Activated naive CD8-positive, alpha-beta T cell treated with anti-CD3 and anti-CD28 coated beads, Interleukin-2, amount 50 U/mL, for 24 hours (primary cell): ENCODE measurements around the gene COMMD8.
"Not testable (repeated sequence)": the region's sequence is repeated elsewhere in the genome, so short reads cannot be mapped to it uniquely, and the experiment has no call there.

Source experiments
- ATAC-seq: fragments of 150-1000 bp; cut with Tn5 transposase; one replicate; pipeline ENCODE4 v1.10.0; 2021
- DNase-seq: peaks from one replicate; pipeline ENCODE4 v3.0.0; 2021
- H3K27ac Mint-ChIP-seq: one replicate; pipeline ENCODE4 v1.8.0; 2021; ENCODE audit warnings: mild to moderate bottlenecking, mixed read lengths
- H3K27me3 Mint-ChIP-seq: one replicate; pipeline ENCODE4 v1.8.0; 2021; ENCODE audit warnings: mixed read lengths
- H3K36me3 Mint-ChIP-seq: one replicate; pipeline ENCODE4 v1.8.0; 2021; ENCODE audit warnings: low read depth, mixed read lengths
- H3K4me1 Mint-ChIP-seq: one replicate; pipeline ENCODE4 v1.8.0; 2021; ENCODE audit warnings: mixed read lengths
- H3K4me3 Mint-ChIP-seq: one replicate; pipeline ENCODE4 v1.8.0; 2021; ENCODE audit warnings: mild to moderate bottlenecking, moderate library complexity, mixed read lengths
- H3K9me3 Mint-ChIP-seq: one replicate; pipeline ENCODE4 v1.8.0; 2021; ENCODE audit warnings: mixed read lengths

The COMMD8 gene

DNA sequence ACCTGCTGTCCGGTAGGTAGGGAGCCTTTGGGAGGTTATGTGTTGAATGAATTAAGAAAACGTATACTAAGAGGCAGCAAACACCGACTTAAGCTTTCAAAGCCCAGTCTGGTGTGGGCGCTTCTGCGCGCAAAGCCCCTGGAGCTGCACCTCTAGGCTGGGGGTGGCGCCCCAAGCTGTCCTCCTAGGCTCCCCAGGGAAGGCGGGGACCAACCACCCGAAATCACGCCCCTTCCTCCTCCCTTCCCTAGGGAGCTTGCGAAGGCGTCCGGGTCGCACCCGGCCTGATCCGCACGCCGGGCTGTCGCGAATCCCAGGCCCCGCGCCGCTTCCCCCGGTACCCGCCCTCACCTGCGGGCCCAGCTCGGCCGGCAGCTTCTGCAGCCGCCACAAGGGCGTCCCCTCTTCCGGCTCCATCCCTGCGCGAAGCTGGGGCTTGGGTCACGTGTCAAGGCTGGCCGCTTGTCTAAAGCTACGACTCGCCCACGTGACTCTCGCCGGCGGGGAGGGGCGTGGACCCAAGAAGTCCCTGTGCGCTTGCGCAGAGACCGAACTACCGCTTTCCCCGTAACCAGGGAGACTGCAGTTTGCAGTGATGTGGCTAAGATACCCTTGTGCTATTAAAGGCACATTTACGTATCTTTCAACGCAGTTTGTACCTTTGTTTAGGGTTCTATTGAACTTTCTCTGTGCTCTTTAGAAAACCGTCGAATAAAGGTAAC lies at the start of gene COMMD8:
TSS of gene COMMD8 (minus strand) at position 468 of the 722 bp plus-strand sequence. CDS start at position 417, 51 bp downstream.
- H3K4me1 Mint-ChIP-seq: peaks cover 29% of the 10 kb centered on the region

DNA sequence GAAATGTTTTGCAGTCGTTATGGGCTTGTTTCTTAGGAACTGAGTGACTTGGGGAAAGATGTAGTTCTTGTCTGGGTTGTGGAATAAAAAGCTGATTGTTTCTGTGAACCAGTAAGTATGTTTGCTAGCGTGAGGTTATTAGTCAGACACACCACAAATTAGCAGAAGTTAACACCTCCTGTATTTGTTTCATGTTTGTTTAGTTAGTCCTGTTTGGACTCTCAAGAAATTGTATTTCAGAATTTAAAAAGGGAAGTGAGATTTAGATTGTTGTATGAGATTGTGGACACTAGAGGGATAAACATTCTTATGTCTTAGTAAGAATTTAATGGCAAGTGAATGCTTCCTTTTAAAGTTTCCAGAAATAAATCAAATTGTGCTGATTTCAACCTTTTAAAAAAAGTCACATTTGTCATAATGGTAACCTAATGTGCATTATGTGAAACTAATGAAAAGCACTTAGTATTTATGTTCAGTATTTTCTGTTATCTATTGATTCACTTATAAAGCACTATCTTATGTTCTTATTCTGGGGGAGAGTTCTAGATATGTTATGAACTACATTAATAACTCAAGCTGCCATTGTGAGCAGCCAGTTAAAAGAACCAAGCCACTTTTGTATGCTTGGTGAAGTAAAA lies 47.1 kb upstream of the COMMD8 start:
- peaks cover 14% of the 10 kb centered on the region for H3K4me1 Mint-ChIP-seq
- no peak overlapping the region for H3K27ac Mint-ChIP-seq
- H3K36me3 Mint-ChIP-seq: peaks cover 9% of the 10 kb centered on the region
- DNase-seq: no peak
- ATAC-seq: no peak
- no peaks in the 10 kb centered on the region for H3K27me3 Mint-ChIP-seq
- no peak overlapping the region for H3K4me3 Mint-ChIP-seq
- no peaks in the 10 kb centered on the region for H3K9me3 Mint-ChIP-seq

More for the DNA sequence above, at the start of gene COMMD8:
- H3K36me3 Mint-ChIP-seq: peaks cover 11% of the 10 kb centered on the region
- H3K27ac Mint-ChIP-seq: peak within 1 kb of the TSS; percentile 79
- H3K4me3 Mint-ChIP-seq: peak within 1 kb of the TSS; percentile 87
- no peaks in the 10 kb centered on the region for H3K9me3 Mint-ChIP-seq
- ATAC-seq (peak; percentile 93), DNase-seq (peak; percentile 96)
- H3K27me3 Mint-ChIP-seq: no peaks in the 10 kb centered on the region

DNA sequence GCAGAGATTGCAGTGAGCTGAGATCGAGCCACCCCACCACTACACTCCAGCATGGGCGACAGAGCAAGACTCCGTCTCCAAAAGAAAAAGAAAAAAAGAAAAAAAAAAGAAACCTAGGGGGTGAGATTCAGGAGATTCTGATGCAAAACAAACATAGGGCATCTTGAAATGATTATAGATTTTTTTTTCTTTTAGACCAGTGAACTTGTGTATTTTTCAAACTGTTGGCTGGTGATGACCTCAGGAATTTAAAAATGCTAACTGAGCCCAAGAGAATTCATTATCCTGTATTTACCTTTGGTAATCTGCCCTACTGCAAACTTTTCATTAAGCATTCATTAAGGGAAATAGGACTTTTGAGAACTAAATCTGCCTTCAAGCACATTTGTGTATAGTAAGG lies 42.2 kb upstream of the COMMD8 start:
- H3K4me1 Mint-ChIP-seq: peaks cover 6% of the 10 kb centered on the region
- no peak overlapping the region for H3K4me3 Mint-ChIP-seq
- no peak overlapping the region for H3K27ac Mint-ChIP-seq
- H3K27me3 Mint-ChIP-seq: no peaks in the 10 kb centered on the region
- no peaks in the 10 kb centered on the region for H3K9me3 Mint-ChIP-seq
- H3K36me3 Mint-ChIP-seq: no peaks in the 10 kb centered on the region
- ATAC-seq (no peak), DNase-seq (no peak)

DNA sequence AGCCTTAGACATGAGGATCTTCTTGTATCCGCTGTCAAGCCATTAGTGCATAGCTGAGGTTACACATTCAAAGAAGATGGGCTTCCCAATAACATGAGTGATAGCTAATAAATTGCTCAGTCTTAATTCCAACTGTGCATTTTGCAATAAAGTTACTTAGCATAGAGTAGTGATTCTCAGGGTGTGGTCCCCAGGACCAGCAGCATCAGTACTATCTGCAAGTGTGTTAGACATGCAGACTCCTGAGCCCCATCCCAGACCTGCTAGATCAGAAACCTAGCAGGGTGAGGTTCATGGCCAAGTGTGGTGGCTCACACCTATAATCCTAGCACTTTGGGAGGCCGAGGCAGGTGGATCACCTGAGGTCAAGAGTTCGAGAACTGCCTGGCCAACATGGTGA lies 41.6 kb upstream of the COMMD8 start:
- Mint-ChIP-seq H3K4me1 (peaks cover 2% of the 10 kb centered on the region), H3K27ac (no peak overlapping the region), H3K4me3 (no peak overlapping the region), H3K36me3 (no peaks in the 10 kb centered on the region), H3K27me3 (no peaks in the 10 kb centered on the region), H3K9me3 (no peaks in the 10 kb centered on the region)
- ATAC-seq (no peak), DNase-seq (no peak)

DNA sequence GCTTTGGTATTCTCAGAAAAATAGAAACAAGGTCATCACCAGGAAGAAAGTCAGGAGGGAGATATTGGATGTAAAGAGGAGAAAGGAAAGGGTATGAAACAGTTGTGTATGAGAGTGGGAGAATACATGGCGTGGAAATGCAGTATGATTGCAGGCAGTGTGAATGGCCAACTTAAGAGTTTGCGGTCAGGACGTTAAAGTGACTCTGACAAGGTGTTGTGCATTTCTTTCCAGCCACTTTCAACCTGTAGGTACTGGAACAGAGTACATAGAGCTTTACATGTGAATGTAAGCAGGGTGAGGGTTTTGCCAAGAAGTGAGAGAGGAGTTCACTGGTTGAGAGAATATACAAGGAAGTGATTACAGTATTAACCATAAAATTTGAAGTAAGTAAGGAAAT lies 37.3 kb upstream of the COMMD8 start:
- Mint-ChIP-seq H3K36me3 (no peaks in the 10 kb centered on the region), H3K4me3 (no peak overlapping the region), H3K9me3 (no peaks in the 10 kb centered on the region), H3K27me3 (no peaks in the 10 kb centered on the region), H3K4me1 (peaks cover 9% of the 10 kb centered on the region), H3K27ac (no peak overlapping the region)
- no peak for ATAC-seq
- DNase-seq: no peak

DNA sequence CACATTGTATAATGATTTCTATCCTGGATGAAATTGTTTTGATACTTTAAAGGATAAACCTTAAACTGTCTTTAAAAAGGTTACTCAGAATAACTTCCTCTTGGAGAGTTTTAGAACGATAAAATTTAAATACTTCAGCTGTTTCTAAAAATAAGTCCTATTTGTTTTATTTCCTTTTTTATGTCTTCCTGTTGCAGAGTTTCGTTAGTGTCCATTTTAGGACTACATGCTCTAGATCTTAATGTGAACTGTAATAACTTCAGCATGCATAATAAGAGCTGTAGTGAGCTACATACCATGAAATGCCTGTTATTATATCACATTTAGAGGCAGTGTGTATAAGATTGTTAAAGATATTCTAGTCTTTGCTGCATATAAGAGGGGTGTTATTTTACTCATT lies 36.2 kb upstream of the COMMD8 start:
- ATAC-seq: no peak
- H3K36me3 Mint-ChIP-seq: no peaks in the 10 kb centered on the region
- no peak for DNase-seq
- H3K9me3 Mint-ChIP-seq: no peaks in the 10 kb centered on the region
- no peak overlapping the region for H3K4me3 Mint-ChIP-seq
- no peak overlapping the region for H3K27ac Mint-ChIP-seq
- peaks cover 9% of the 10 kb centered on the region for H3K4me1 Mint-ChIP-seq
- no peaks in the 10 kb centered on the region for H3K27me3 Mint-ChIP-seq

DNA sequence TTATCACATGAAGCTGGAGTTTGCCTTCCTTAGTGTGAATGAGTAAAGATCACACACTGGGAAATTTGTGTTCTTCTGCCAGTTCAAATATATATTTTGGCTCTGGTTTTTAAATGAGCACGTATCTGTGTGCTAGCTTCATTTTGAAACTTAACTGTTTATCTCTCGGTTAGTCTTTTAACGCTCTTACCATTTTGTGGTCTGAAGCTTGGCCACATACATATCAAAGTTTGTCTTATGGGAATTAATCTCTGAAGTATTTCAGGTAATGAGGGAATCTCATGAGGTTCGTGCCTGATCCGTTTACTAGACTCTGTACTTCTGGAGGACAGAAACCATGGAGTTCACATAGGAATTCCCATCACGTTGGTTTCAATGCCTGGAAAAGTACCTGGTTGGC lies 35.4 kb upstream of the COMMD8 start:
- no peaks in the 10 kb centered on the region for H3K27me3 Mint-ChIP-seq
- H3K27ac Mint-ChIP-seq: peak overlapping the region; percentile 70
- no peaks in the 10 kb centered on the region for H3K9me3 Mint-ChIP-seq
- DNase-seq: no peak
- ATAC-seq: no peak
- peaks cover 12% of the 10 kb centered on the region for H3K4me1 Mint-ChIP-seq
- no peaks in the 10 kb centered on the region for H3K36me3 Mint-ChIP-seq
- H3K4me3 Mint-ChIP-seq: no peak overlapping the region

DNA sequence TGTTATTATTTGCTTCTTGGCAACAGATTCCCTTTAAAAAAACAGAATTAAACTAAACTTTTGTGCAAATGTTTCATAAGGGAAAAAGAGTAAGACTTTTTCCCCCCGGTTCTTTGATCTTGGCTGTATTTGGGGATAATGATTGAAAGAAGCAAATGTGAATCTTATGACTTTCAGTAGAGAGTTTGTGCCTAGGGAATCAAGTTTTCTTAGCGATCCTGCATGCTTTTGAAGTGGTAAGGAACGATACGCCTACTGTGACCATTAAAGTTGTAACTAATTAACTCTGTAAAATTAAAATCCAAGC lies 30.6 kb upstream of the COMMD8 start:
- peaks cover 34% of the 10 kb centered on the region for H3K4me1 Mint-ChIP-seq
- no peak for ATAC-seq
- no peak overlapping the region for H3K4me3 Mint-ChIP-seq
- no peaks in the 10 kb centered on the region for H3K9me3 Mint-ChIP-seq
- DNase-seq: no peak
- no peaks in the 10 kb centered on the region for H3K36me3 Mint-ChIP-seq
- H3K27ac Mint-ChIP-seq: no peak overlapping the region
- no peaks in the 10 kb centered on the region for H3K27me3 Mint-ChIP-seq

DNA sequence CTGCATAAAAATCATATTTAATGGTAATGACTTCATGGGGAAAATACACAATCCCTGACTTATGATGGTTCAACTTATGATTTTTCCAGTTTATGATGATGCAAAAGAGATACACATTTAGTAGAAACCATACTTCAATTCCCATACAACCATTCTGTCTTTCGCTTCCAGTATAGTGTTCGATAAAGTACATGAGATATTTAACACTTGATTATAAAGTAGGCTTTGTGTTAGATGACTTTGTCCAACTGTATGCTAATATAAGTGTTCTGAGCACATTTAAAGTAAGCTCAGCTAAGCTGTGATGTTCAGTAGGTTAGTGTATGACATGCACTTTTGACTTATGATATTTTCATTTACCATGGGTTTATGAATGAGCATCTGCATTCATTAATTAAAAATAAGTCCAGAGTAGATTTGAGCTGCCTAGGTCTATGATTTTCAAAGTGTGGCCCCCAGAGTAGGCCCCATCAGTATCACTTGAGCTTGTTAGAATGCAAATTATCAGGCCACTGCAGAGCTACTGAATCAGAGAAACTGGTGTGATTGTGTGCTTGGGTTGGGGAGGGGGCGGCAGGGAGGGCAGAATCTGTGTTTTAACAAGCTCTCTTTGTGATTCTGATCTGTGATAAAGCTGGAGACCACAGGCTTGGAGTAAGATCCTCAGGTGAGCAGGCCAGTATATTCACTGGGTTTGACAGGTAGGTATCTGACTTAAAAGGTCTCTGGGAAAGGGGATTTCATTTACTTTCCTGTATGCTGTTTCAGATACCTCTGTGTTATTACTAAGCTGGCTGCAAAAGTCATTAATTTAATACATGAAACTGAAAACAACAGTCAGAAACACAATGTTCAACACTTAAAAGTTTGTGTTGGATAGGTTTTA lies 30.0 kb upstream of the COMMD8 start:
- ATAC-seq: no peak
- no peaks in the 10 kb centered on the region for H3K36me3 Mint-ChIP-seq
- peaks cover 33% of the 10 kb centered on the region for H3K4me1 Mint-ChIP-seq
- no peak overlapping the region for H3K4me3 Mint-ChIP-seq
- no peak for DNase-seq
- H3K27me3 Mint-ChIP-seq: no peaks in the 10 kb centered on the region
- no peak overlapping the region for H3K27ac Mint-ChIP-seq
- no peaks in the 10 kb centered on the region for H3K9me3 Mint-ChIP-seq

DNA sequence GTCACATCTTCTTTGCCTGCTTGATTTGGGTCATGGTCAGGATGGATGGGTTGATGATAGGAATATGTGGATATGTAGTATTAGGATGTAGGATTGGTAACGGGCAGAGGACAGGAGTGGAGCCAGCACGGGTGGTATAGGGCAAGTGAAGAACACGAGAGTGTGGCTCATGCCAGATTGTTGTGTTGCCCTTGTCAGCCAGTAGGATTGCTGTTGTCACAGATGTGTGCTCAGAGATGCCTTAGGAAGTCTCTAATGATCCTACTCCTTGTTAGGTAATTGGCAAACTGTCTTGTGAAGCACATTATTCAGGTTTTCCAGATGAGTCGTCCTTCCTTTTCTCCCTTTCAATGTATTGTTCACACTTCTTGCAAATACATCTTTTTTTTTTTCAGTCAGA lies 27.0 kb upstream of the COMMD8 start:
- H3K4me3 Mint-ChIP-seq: no peak overlapping the region
- H3K27ac Mint-ChIP-seq: no peak overlapping the region
- H3K4me1 Mint-ChIP-seq: peaks cover 35% of the 10 kb centered on the region
- no peak for DNase-seq
- no peaks in the 10 kb centered on the region for H3K9me3 Mint-ChIP-seq
- ATAC-seq: peak; percentile 97
- H3K36me3 Mint-ChIP-seq: no peaks in the 10 kb centered on the region
- no peaks in the 10 kb centered on the region for H3K27me3 Mint-ChIP-seq

DNA sequence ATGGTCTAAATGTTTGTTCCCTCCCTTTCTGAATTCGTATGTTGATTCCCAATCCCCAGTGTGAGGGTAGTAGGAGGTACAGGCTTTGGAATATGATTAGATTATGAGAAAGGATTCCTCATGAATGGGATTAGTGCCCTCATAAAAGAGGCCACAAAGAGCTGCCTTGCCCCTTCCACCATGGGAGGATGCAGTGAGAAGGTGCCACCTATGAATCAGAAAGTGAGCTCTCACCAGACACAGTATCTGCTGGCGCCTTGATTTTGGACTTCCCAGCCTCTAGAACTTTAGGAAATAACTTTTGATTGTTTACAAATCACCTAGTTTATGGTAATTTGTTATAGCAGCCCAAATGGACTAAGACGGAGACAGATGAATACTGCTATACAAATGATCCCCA lies 25.2 kb upstream of the COMMD8 start:
- ATAC-seq (no peak), DNase-seq (no peak)
- H3K9me3 Mint-ChIP-seq: no peaks in the 10 kb centered on the region
- no peak overlapping the region for H3K4me3 Mint-ChIP-seq
- H3K36me3 Mint-ChIP-seq: no peaks in the 10 kb centered on the region
- peaks cover 44% of the 10 kb centered on the region for H3K4me1 Mint-ChIP-seq
- no peak overlapping the region for H3K27ac Mint-ChIP-seq
- no peaks in the 10 kb centered on the region for H3K27me3 Mint-ChIP-seq

DNA sequence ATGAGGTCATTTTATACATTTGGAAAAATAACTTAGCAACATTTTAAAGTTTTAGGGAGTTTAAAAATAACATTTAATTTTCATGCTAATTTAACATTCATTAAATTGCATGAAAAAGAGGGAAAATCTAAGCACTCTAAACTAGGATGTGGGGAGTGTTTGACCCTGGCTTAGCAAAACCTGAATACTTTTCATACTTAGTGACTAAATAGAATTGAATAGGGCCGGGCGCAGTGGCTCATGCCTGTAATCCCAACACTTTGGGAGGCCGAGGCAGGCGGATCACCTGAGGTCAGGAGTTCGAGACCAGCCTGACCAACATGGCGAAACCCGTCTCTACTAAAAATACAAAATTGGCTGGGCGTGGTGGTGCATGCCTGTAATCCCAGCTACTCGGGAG lies 23.2 kb upstream of the COMMD8 start:
- H3K4me1 Mint-ChIP-seq: peaks cover 43% of the 10 kb centered on the region
- H3K9me3 Mint-ChIP-seq, H3K27me3 Mint-ChIP-seq, ATAC-seq, H3K36me3 Mint-ChIP-seq, H3K4me3 Mint-ChIP-seq, H3K27ac Mint-ChIP-seq, DNase-seq: not testable (repeated sequence)

DNA sequence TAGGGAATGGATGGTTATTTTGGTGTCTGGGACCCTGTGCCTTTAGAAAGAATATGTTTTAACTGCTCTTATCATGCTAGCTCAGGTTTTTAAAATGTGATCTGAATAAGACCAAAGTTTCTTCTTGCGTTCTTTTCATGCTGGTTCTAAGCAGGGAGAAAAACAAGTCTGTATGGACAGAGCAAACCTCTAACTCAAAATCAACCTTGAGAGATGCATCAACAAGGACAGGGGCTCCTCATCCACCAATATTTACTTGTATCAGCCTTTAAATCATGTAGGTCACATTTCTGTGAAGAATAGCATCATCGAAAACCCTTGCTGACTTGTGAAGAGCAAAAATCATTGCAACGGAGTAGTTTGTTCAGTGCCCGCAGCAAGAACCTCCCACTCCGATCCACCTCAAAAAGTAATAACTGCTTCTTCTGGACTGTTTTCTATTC lies 22.8 kb upstream of the COMMD8 start:
- H3K4me3 Mint-ChIP-seq: peak overlapping the region; percentile 84
- DNase-seq: no peak

DNA sequence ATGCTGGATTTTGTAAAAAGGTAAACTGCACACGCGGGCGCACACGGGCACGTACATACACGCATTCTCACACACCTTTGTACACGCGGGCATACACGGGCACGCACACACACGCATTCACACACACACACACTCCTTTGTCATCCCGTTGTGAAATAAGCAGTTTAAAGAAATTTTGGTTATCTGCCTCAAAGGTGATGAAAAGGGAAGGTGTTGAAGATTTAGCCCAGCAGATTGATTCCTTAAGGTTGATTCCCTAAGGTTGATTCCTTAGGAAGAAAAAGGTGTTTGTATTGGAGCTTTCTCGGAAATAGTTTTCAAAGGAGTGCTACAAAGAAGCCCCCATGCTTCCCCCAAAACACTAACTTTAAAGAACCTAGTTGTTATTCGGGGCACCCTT lies 22.3 kb upstream of the COMMD8 start:
- Mint-ChIP-seq H3K27me3 (no peaks in the 10 kb centered on the region), H3K9me3 (no peaks in the 10 kb centered on the region), H3K36me3 (no peaks in the 10 kb centered on the region), H3K27ac (peak overlapping the region; percentile 76), H3K4me1 (peaks cover 33% of the 10 kb centered on the region), H3K4me3 (peak overlapping the region; percentile 84)
- DNase-seq (no peak), ATAC-seq (no peak)

More for the DNA sequence above, 22.8 kb upstream of the COMMD8 start:
- Mint-ChIP-seq H3K27me3 (no peaks in the 10 kb centered on the region), H3K27ac (no peak overlapping the region), H3K9me3 (no peaks in the 10 kb centered on the region), H3K4me1 (peaks cover 38% of the 10 kb centered on the region), H3K36me3 (no peaks in the 10 kb centered on the region)
- ATAC-seq: no peak
